ENCODE measurements around the gene CASP3. TPM values are rescaled to one million over a fixed set of nuclear protein-coding genes. Genes with fewer than 3 reads are reported as not detected.
A peak's percentile ranks its signal among the peaks of the same experiment; 100 is the strongest.
"Not testable (repeated sequence)": the region's sequence is repeated elsewhere in the genome, so short reads cannot be mapped to it uniquely, and the experiment has no call there.

CASP3 gene
- total RNA-seq, 1 donor from 2014 or later: 12.1 TPM

DNA sequence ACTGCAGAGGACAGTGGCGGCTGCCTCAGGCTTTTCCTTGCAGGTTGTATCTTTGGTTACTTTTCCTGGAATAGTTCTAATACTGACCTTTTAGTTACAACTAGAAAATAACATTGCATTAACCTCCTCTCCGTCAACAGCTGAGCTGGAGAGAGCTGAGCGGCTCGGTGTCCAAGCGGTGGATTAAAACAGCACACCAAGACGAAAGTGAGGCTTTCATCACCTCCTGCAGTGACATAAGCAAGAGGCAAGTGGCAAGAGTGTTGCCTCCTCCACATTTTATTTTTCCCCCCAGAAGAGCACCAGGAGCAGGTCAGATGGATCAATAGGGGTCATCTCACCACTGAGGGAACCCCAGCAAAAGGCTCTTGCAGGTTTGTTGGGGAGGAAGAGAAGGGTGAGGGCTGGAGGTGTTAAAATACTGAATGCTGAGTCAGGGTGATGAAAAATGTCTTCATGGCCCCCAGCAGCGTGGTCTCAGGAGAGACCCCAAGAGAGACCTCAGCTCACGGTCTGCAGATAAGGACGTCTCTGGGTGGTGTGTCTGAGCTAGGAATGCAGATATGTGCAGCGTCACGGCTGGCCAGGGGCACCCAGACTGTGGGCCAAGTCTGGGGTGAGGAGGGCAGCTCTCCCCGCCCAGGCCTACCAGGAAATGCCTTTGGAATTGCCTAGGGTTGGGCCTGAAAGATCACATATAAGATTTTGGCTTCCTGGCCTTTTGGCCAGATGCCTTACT lies 50.3 kb downstream of the CASP3 start:
- H3K4me1 ChIP-seq: peaks cover 28% of the 10 kb centered on the region
- TF ChIP-seq, protein P1, sequence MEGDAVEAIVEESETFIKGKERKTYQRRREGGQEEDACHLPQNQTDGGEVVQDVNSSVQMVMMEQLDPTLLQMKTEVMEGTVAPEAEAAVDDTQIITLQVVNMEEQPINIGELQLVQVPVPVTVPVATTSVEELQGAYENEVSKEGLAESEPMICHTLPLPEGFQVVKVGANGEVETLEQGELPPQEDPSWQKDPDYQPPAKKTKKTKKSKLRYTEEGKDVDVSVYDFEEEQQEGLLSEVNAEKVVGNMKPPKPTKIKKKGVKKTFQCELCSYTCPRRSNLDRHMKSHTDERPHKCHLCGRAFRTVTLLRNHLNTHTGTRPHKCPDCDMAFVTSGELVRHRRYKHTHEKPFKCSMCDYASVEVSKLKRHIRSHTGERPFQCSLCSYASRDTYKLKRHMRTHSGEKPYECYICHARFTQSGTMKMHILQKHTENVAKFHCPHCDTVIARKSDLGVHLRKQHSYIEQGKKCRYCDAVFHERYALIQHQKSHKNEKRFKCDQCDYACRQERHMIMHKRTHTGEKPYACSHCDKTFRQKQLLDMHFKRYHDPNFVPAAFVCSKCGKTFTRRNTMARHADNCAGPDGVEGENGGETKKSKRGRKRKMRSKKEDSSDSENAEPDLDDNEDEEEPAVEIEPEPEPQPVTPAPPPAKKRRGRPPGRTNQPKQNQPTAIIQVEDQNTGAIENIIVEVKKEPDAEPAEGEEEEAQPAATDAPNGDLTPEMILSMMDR (IDR thresholded peaks at IDR 0.05; ENCODE audit: borderline replicate concordance): no peak
- no peak overlapping the region for H3K27ac ChIP-seq (replicated peaks)
- peaks cover 10% of the 10 kb centered on the region for H3K9me3 ChIP-seq (replicated peaks)
- H3K4me3 ChIP-seq: no peak overlapping the region
- no peak for DNase-seq
- no peaks in the 10 kb centered on the region for H3K36me3 ChIP-seq
- intact Hi-C loops (cut with micrococcal nuclease): no loop called here
- no peaks in the 10 kb centered on the region for H3K27me3 ChIP-seq (ENCODE audit: low read depth)

DNA sequence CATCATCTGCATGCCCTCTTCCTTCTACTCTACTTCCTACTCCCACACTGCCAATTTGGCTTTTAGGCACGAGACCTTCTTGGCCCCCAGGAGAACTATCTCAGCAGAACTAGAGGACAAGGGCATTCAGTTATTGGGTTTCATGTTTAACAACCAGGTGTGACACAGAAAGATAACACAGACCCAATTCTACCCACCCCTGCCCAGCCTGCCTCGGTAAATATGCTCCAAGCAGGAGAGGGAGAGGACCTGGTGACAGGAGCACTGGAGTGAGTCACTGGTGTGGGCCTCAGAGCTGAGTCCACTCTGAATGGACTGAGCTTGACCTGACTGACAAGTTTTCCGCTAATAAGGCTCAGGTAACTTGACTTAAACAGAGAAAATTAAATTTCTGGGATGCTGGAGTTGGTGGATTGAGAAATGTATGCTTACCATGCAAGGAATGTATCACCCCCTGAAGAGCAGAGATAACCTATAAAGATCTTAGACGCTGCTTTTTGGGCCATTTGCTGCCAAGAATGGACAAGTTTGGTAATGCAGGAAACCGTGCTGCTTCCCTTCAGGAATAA lies 52.5 kb downstream of the CASP3 start:
- intact Hi-C loops (cut with micrococcal nuclease): no loop called here
- H3K27ac ChIP-seq (replicated peaks): peak overlapping the region; percentile 16
- no peaks in the 10 kb centered on the region for H3K36me3 ChIP-seq

DNA sequence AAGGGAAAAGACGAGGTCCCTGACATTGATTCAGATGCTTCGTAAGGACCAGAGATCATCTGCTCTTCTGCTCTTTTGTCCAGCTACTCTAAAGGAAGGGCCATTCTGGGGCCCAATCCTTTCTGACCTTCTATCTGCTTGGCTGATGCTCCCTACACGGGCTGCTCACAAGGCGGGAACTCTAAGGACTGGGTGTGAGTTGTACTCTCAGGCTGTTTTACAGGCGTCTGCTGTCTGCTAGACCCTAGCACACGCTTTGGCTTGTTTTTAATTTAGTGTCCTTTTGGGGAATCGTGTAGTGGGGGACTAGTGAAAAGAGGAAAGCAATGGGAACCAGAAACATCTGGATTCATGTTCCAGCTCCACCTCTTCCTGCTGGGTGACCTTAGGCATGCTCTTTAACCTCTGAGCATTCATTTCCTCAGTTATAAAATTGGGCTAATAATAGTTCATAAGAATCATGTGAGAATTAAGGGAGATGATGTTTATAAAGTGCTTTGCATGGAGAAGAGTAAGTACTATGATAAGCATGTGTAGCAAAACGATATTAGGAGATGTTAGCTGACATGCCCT lies 53.1 kb downstream of the CASP3 start:
- no peaks in the 10 kb centered on the region for H3K36me3 ChIP-seq
- TF ChIP-seq, protein P1 (IDR thresholded peaks at IDR 0.05; ENCODE audit: borderline replicate concordance): no peak
- no peak overlapping the region for H3K4me3 ChIP-seq
- no peak for DNase-seq
- intact Hi-C loops (cut with micrococcal nuclease): no loop called here
- peak overlapping the region; percentile 38 for H3K27ac ChIP-seq (replicated peaks)
- peaks cover 28% of the 10 kb centered on the region for H3K4me1 ChIP-seq
- no peaks in the 10 kb centered on the region for H3K27me3 ChIP-seq (ENCODE audit: low read depth)
- H3K9me3 ChIP-seq (replicated peaks): no peaks in the 10 kb centered on the region

More for the DNA sequence above, 52.5 kb downstream of the CASP3 start:
- Histone ChIP-seq H3K27me3 (ENCODE audit: low read depth) (no peaks in the 10 kb centered on the region), H3K4me3 (no peak overlapping the region), H3K4me1 (peaks cover 28% of the 10 kb centered on the region), H3K9me3 (replicated peaks) (no peaks in the 10 kb centered on the region)
- TF ChIP-seq, protein P1 (IDR thresholded peaks at IDR 0.05; ENCODE audit: borderline replicate concordance): no peak
- no peak for DNase-seq

DNA sequence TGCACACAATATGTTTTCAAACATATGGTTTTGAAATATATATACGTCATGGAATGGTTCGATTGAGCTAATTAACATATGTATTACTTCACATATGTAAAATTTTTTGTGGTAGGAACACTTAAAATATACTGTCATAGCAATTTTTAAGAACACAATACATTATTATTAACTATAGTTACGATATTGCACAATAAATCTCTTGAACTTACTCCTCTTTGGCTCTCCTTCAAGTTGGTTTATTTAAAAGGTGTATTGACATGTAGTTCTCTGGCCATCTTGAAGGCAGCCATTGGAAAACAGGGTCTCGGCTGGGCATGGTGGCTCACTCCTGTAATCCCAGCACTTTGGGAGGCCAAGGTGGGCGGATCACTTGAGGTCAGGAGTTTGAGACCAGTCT lies 53.8 kb downstream of the CASP3 start:
- Histone ChIP-seq H3K36me3 (no peaks in the 10 kb centered on the region), H3K9me3 (replicated peaks) (no peaks in the 10 kb centered on the region), H3K27me3 (ENCODE audit: low read depth) (no peaks in the 10 kb centered on the region), H3K4me1 (peaks cover 28% of the 10 kb centered on the region), H3K27ac (replicated peaks) (no peak overlapping the region), H3K4me3 (no peak overlapping the region)
- DNase-seq: no peak
- intact Hi-C loops (cut with micrococcal nuclease): no loop called here
- TF ChIP-seq, protein P1 (IDR thresholded peaks at IDR 0.05; ENCODE audit: borderline replicate concordance): no peak

DNA sequence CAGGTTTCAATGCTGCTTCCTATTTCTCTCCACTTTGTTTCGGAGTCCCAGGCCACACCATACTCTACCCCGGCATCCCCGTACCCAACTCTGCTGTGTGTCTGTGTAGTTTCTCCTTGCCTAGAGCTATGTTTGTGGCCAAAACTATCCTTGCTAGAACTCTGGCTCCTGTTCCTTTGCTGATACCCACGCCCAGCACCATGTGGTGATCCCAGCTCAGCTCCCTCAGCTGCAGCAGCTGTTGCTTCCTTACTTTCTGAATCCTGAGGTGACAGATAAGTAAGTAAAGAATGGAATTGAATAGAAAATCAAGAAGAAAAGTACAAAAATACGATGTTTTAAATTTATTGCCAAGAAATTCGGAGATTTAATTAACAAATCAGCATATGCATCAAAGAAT lies 55.8 kb downstream of the CASP3 start:
- Histone ChIP-seq H3K36me3 (no peaks in the 10 kb centered on the region), H3K4me1 (peaks cover 14% of the 10 kb centered on the region), H3K27ac (replicated peaks) (no peak overlapping the region), H3K9me3 (replicated peaks) (no peaks in the 10 kb centered on the region), H3K4me3 (no peak overlapping the region), H3K27me3 (ENCODE audit: low read depth) (no peaks in the 10 kb centered on the region)
- no peak for DNase-seq
- intact Hi-C loops (cut with micrococcal nuclease): no loop called here
- TF ChIP-seq, protein P1 (IDR thresholded peaks at IDR 0.05; ENCODE audit: borderline replicate concordance): no peak

DNA sequence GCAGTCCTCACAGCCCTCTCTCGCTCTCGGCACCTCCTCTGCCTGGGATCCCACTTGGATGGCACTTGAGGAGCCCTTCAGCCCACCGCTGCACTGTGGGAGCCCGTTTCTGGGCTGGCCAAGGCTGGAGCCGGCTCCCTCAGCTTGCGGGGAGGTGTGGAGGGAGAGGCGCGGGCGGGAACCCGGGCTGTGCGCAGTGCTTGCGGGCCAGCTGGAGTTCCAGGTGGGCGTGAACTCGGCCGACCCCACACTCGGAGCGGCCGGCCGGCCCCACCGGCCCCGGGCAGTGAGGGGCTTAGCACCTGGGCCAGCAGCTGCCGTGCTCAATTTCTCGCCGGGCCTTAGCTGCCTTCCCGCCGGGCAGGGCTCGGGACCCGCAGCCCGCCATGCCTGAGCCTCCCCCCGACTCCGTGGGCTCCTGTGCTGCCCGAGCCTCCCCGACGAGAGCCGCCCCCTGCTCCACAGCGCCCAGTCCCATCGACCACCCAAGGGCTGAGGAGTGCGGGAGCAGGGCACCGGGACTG lies 57.4 kb downstream of the CASP3 start:
- H3K27me3 ChIP-seq (ENCODE audit: low read depth); H3K27ac ChIP-seq (replicated peaks); H3K4me3 ChIP-seq; DNase-seq; H3K4me1 ChIP-seq; H3K9me3 ChIP-seq (replicated peaks); H3K36me3 ChIP-seq; intact Hi-C loops (cut with micrococcal nuclease): not testable (repeated sequence)
